ENCODE measurements around the gene ARHGAP1.

GRCh38 chr11:46655631-46656030, 44.8 kb downstream of the ARHGAP1 start:
- TF ChIP-seq THAP7 (CRISPR knock-in tag; IDR thresholded peaks at IDR 0.05) (no peak), CTCF (IDR thresholded peaks at IDR 0.05 in 2 of 3, conservative IDR thresholded peaks at IDR 0.05 in 1 of 3; ENCODE audit: insufficient read depth in 2 of 3, low read depth in 1 of 3, low read length in 3 of 3) (no peak), POLR2AphosphoS5 (IDR thresholded peaks at IDR 0.05; ENCODE audit: control insufficient read depth, insufficient read depth, low read depth, low read length) (no peak), FOXA1 (IDR thresholded peaks at IDR 0.05; ENCODE audit: borderline replicate concordance) (no peak), ZBTB2 (IDR thresholded peaks at IDR 0.05) (no peak), ATF3 (IDR thresholded peaks at IDR 0.05) (no peak), ATF3 (CRISPR knock-in tag; conservative IDR thresholded peaks at IDR 0.05) (no peak), GTF3C2 (IDR thresholded peaks at IDR 0.05; ENCODE audit: borderline replicate concordance, extremely low read depth, insufficient read length) (no peak), ARID3A (IDR thresholded peaks at IDR 0.05; ENCODE audit: borderline replicate concordance, low read depth, low read length) (no peak)
